ENCODE data around the gene FAF2. TPM values are rescaled to one million over a fixed set of nuclear protein-coding genes. Genes with fewer than 3 reads are reported as not detected.

FAF2 gene
- total RNA-seq, 4 donors from 2014 or later: 21.2 to 27.3 (median 23.9) TPM

- peaks cover 21 to 46% (median 40%) of the 10 kb centered on the region in 4 donors for H3K4me1 ChIP-seq
- intact Hi-C loops (cut with DNase I): no loop called here
These were observed 6.7 kb downstream of the FAF2 start for GRCh38 chr5:176454724-176455394.

DNA sequence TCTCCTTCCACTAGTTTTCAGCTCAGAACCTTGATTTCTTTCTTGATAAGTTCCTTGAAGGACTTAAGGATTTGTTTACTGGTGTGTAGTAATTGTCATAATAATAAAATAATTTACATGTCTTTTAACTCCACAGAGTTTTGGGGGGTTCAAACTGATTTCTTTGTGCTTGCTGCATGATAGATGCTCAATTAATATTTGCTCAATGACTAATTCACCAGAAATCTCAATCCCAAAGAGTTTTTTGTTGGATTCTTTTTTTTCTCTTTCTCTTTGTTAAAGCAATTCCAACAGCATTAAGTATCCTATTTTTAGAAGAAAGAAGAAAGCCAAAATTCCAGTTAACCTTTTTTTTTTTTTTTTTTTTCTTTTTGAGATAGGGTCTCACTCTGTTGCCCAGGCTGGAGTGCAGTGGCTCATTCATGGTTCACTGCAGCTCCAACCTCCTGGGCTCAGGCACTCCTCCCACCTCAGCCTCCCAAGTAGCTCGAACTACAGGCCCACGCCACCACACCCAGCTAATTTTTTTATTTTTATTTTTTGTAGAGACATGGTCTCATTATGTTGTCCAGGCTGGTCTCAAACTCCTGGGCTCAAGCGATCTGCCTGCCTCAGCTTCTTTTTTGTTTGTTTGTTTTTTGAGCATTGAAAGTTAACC, 10.8 kb downstream of the FAF2 start:
- no peak for DNase-seq (ENCODE audit: extremely low spot score)
- H3K27me3 ChIP-seq: no peaks in the 10 kb centered on the region
- no peaks in the 10 kb centered on the region for H3K9me3 ChIP-seq
- no peak overlapping the region for H3K4me3 ChIP-seq
- peaks cover 0 to 4% (median under 1%) of the 10 kb centered on the region in 4 donors for H3K36me3 ChIP-seq
- 95% methylated on average over 3 of the region's 3 CpGs for WGBS
- TF ChIP-seq, protein P1, sequence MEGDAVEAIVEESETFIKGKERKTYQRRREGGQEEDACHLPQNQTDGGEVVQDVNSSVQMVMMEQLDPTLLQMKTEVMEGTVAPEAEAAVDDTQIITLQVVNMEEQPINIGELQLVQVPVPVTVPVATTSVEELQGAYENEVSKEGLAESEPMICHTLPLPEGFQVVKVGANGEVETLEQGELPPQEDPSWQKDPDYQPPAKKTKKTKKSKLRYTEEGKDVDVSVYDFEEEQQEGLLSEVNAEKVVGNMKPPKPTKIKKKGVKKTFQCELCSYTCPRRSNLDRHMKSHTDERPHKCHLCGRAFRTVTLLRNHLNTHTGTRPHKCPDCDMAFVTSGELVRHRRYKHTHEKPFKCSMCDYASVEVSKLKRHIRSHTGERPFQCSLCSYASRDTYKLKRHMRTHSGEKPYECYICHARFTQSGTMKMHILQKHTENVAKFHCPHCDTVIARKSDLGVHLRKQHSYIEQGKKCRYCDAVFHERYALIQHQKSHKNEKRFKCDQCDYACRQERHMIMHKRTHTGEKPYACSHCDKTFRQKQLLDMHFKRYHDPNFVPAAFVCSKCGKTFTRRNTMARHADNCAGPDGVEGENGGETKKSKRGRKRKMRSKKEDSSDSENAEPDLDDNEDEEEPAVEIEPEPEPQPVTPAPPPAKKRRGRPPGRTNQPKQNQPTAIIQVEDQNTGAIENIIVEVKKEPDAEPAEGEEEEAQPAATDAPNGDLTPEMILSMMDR (IDR thresholded peaks at IDR 0.05): no peak
- TF ChIP-seq POLR2A (IDR thresholded peaks at IDR 0.05; ENCODE audit: low read depth) (no peak), POLR2AphosphoS5 (IDR thresholded peaks at IDR 0.05) (no peak), EP300 (IDR thresholded peaks at IDR 0.05) (no peak)
- peaks cover 13 to 23% (median 19%) of the 10 kb centered on the region in 4 donors for H3K4me1 ChIP-seq
- intact Hi-C loops (cut with DNase I): no loop called here
- no peak overlapping the region for H3K27ac ChIP-seq (replicated peaks in 1 of 4)

More at GRCh38 chr5:176454724-176455394, 6.7 kb downstream of the FAF2 start:
- Histone ChIP-seq H3K9me3 (no peaks in the 10 kb centered on the region), H3K27ac (replicated peaks in 1 of 4) (no peak overlapping the region), H3K36me3 (peaks cover 0 to 14% (median 9%) of the 10 kb centered on the region in 4 donors), H3K4me3 (no peak overlapping the region), H3K27me3 (no peaks in the 10 kb centered on the region)
- TF ChIP-seq POLR2A (IDR thresholded peaks at IDR 0.05; ENCODE audit: low read depth): no peak
- no peak for DNase-seq (ENCODE audit: extremely low spot score)
- WGBS: 97% methylated on average over 4 of the region's 4 CpGs

GRCh38 chr5:176461349-176461748, 13.2 kb downstream of the FAF2 start:
- H3K36me3 ChIP-seq: peaks cover 0 to 5% (median 0%) of the 10 kb centered on the region in 4 donors

GRCh38 chr5:176463113-176463764, 15.1 kb downstream of the FAF2 start:
- no peak for TF ChIP-seq EP300 (IDR thresholded peaks at IDR 0.05)
- no peak for TF ChIP-seq POLR2AphosphoS5 (IDR thresholded peaks at IDR 0.05)
- TF ChIP-seq, protein P1 (IDR thresholded peaks at IDR 0.05): no peak
- TF ChIP-seq POLR2A (IDR thresholded peaks at IDR 0.05; ENCODE audit: low read depth): no peak
- no peak for DNase-seq (ENCODE audit: extremely low spot score)
- H3K4me3 ChIP-seq: no peak overlapping the region
- no peaks in the 10 kb centered on the region for H3K27me3 ChIP-seq
- peaks cover 19 to 38% (median 34%) of the 10 kb centered on the region in 4 donors for H3K4me1 ChIP-seq
- H3K27ac ChIP-seq (replicated peaks in 1 of 4): no peak overlapping the region
- H3K36me3 ChIP-seq: peaks cover 0 to 5% (median 0%) of the 10 kb centered on the region in 4 donors
- H3K9me3 ChIP-seq: no peaks in the 10 kb centered on the region
- 94% methylated on average over 7 of the region's 7 CpGs for WGBS
- intact Hi-C loops (cut with DNase I): no loop called here

More at GRCh38 chr5:176461349-176461748, 13.2 kb downstream of the FAF2 start:
- no peak for DNase-seq (ENCODE audit: extremely low spot score)
- Histone ChIP-seq H3K4me3 (no peak overlapping the region), H3K27ac (replicated peaks in 1 of 4) (no peak overlapping the region), H3K27me3 (no peaks in the 10 kb centered on the region), H3K9me3 (no peaks in the 10 kb centered on the region), H3K4me1 (peaks cover 21 to 39% (median 34%) of the 10 kb centered on the region in 4 donors)
- intact Hi-C loops (cut with DNase I): no loop called here
- TF ChIP-seq POLR2A (IDR thresholded peaks at IDR 0.05; ENCODE audit: low read depth) (no peak), POLR2AphosphoS5 (IDR thresholded peaks at IDR 0.05) (no peak), EP300 (IDR thresholded peaks at IDR 0.05) (no peak)
- TF ChIP-seq, protein P1 (IDR thresholded peaks at IDR 0.05): no peak
- 90% methylated on average over 2 of the region's 2 CpGs for WGBS
